GM19438 (cell line): ENCODE data around the gene ANTXRL.
"Not testable (repeated sequence)": the region's sequence is repeated elsewhere in the genome, so short reads cannot be mapped to it uniquely, and the experiment has no call there.

Experiments used
- ATAC-seq: cut with Tn5 transposase; IDR thresholded peaks from one replicate; pipeline ENCODE4 v1.9.1; 2021; ENCODE audit warnings: low read depth; ENCODE audit not compliant: unreplicated experiment

ANTXRL gene

DNA sequence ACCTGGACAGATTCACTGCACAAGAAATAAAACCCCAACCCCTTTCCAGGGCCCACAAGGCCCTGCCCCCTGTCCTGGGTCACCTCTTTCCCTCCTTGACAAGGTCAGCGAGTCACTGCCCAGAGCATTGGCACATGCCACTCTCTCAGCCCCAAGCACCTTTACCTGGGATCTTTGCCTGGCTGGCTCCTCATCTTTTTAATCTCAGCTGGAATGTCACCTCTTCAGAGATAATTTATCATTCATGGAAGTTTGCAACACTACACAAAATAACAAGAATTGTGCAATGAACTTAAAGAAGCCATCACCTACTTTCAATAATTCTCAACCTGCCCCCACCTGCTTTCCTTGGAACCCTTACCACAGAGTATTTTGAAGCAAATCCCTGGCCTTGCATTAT lies 19.2 kb downstream of the ANTXRL start:
- ATAC-seq, result no peak

- ATAC-seq, result no peak
Measured at GRCh38 chr10:46306516-46307184, 19.9 kb downstream of the ANTXRL start.

GRCh38 chr10:46307281-46308112 lies 20.7 kb downstream of the ANTXRL start:
- ATAC-seq, result no peak

GRCh38 chr10:46308113-46308415 lies 21.3 kb downstream of the ANTXRL start:
- no peak for ATAC-seq

DNA sequence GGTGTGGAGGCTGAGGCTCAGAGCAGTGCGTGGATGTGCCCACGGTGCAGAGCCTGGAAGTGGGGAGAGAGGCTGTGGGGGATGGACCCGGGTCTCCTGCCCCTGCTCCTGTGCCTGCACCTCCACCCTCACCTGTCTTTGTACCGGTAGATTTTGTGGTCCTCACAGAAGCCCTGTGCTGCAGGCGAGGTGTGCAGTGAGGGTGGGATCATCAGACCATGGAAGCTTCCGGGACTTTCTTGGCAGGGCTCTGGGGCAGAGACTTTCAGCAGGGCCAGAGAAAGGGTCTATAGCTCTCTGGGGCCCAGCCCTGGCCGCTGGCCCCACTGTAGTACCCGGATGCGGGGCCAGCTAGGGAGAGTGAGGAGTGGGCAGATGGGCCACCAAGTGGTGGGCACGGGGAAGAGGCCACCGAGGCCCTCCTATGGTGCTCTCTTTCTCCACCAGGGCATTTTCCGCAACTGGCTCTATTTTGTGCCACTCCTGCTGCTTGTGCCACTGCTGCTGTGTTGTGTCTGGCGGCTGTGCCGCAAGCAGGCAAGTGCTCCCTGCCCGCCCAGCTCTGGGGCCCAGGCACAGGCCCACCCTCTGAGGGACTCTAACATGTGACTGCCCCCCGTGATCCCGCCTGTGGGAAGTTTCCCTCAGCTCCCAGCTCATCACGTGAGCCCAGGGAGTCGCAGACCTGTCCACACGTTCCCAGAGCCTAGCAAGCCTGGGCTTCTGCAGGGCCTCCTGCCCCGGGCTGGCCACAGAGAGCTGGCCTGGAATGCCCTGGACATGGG lies 22.1 kb downstream of the ANTXRL start:
- ATAC-seq, result no peak

DNA sequence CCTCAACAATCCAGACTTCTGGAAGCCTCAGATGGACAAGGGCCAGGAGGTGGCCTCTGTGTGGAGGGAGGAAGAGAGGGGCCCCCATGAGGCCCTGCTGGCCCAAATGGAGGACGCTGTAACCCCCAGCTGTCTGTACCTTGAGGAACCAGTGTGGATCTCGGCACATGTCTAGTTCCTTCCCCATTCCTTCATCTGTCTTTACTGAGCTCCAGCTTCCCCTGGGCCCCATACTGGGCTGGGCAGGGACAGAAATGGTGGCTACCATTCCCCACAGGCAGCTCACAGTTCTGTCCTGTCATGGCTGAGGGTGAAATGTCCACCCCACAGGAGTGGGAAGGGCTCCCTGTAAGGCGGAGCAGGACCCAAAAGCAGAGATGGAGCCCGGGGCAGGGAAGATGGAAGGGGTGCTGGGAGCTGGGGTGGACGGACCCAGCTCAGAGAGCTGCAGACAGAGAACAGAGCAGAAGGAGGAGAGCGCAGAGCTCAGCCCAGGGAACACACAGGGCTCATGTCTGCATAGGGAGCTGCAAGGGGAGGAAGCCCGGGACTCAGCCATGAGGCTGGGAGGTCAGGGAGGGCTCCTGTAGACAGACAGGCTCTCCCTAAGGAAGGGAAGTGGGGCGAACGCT lies 22.8 kb downstream of the ANTXRL start:
- no peak for ATAC-seq

GRCh38 chr10:46310143-46310514 lies 23.3 kb downstream of the ANTXRL start:
- ATAC-seq, result no peak

DNA sequence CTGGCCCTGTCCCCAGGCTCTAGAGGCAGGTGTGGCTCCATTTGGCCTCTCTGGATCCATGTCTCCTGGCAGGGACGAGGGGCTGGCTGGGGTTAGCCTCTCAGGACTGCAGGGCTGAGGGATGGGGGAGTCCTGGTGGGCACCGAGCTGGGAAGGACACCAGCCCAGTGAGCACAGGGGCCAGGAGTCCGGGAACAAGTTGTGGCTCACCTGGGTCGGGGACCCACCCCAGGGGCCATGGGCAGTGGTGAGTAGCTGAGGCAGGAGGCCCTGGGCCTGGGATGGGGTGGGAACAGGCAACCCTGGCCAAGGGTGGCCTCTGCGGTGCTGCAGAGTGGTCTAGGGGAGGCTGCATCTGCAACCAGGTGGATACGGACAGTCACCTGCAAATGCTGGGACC lies 24.1 kb downstream of the ANTXRL start:
- no peak for ATAC-seq

DNA sequence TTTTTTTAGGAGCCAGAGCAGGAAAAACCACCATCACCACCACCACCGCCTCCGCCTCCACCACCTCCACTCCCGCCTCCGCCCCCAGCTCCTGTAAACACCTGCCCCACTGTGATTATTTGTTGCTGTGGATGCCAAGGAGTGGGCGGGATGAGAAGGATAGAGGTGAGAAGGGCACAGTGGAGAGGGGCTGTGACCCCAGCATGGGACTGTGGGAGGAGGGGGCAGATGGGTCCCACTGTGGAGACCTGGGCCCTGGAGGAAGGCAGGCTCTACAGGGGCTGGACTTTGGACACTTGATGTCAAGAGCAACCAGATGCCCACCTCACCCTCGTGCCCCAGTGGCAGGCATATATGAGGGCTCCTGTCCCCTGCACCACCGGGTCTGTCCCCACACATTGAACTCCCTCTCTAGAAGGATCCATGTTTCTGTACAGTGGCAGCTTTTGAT lies 24.7 kb downstream of the ANTXRL start:
- no peak for ATAC-seq

DNA sequence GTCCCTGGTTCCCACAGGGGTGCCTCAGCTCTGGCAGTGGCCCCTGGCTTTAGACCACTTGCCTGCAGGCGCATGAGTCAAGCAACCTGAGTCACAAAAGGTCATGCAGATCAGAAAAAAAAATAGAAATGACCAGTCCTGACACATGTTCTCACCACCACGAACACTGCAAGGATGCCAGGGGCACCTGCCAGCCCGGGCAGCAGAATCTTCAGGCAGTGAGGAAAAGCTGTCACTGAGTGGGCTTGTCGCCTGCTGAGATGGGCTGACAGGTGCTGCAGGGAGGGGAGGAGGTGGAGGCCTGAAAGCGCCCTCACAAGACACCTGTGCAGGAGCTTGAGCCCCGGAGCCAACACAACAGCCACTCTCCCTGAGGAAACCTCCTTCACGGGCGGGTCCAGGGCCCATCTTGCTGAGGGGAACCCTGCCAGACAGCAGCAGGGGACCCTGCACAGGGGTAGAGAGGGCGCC lies 25.2 kb downstream of the ANTXRL start:
- not testable (repeated sequence) for ATAC-seq

GRCh38 chr10:46312953-46313352 lies 26.2 kb downstream of the ANTXRL start:
- no peak for ATAC-seq

DNA sequence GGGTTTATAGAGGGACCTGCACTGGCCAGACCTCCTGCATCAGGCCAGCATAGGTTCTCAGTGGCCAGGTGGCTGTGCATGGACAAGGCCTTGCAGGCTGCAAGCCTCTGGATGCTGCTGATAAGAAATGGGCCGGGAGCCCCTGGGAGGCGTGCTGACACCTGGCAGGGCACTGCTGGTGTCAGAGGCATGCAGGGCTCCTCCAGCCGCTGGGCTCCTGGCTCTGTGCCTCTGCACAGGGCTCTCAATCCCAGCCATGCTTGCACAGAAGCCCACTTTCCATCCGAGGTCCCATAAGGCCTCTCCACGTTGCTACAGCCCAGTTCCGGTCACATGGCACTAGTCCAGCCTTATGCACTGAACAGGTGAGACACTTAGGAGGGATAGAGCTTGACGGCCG lies 27.3 kb downstream of the ANTXRL start:
- ATAC-seq, result no peak

- not testable (repeated sequence) for ATAC-seq
Measured at GRCh38 chr10:46315071-46315860, 28.5 kb downstream of the ANTXRL start.

GRCh38 chr10:46317370-46317769 lies 30.6 kb downstream of the ANTXRL start:
- ATAC-seq, result no peak

- ATAC-seq, result no peak
Measured at GRCh38 chr10:46317889-46318288, 31.1 kb downstream of the ANTXRL start.

DNA sequence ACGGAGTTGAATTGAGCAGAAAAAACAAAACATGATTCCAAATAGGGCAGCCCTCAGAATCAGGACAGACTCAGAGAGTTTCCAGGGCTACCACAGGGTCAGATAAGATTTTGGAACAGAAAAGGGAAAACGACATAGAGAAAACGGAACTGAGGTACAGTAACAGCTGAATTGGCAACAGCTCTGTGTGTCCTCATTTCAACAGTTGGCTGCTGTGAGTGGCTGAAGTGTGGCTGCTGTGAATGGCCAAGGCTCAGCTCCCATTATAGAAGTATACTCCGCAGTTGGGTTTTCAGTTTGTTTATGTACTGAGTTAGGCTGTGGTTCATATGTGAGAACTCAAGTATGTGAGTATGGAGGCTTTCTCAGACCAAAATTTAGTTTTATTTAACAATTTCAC lies 32.0 kb downstream of the ANTXRL start:
- ATAC-seq, result no peak

DNA sequence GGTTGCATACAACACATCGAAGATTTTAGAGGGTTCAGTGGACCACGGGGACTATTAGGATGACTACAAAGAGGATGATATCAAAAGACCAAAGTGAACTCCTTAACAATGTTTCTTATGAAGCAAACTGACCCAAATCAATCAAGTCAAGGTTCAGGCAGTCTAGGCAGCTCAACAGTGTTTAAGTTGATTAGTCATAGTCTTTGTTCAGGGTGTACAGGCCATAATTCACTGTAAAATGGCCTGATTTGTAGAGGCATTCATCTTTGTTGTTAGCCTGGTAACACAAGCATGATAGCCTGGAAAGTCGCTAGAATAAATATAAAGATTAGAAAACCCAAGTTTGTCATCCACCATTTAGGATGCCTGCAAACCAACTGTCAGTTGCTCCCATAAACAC lies 32.6 kb downstream of the ANTXRL start:
- ATAC-seq, result no peak

DNA sequence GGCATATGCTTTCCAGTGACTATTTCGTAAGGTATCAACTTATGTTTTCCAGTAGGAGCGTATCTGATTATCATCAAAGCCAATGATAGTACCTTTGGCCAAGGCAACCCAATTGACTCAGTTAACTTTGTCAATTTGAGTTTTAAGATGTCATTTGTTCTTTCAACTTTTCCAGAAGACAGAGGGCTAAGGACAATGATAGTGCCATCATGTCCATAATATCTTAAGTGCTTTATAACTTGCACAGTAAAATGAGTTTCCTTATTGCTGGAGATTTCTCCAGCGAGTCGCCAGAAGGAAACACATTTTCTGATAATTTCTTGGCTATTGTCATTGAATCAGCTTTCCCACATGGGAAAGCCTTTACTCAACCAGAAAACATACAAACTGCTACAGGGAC lies 35.0 kb downstream of the ANTXRL start:
- ATAC-seq, result no peak

- no peak for ATAC-seq
Measured at GRCh38 chr10:46323176-46323575, 36.4 kb downstream of the ANTXRL start.

- no peak for ATAC-seq
Measured at GRCh38 chr10:46325021-46325420, 38.2 kb downstream of the ANTXRL start.
